Fibroblast of lung (primary cell): Measurements from ENCODE around the gene ATRN. TPM values are rescaled to one million over a fixed set of nuclear protein-coding genes. Genes with fewer than 3 reads are reported as not detected.
A peak's percentile ranks its signal among the peaks of the same experiment; 100 is the strongest.

Source experiments
- DNase-seq, 2 donors: peaks; one replicate each; pipeline versions ENCODE4 v3.0.0 to v3.0.0-alpha.2; 2010; ENCODE audit warnings: low read depth in 2 of 2
- H2AFZ ChIP-seq: 2 replicates; pipeline ENCODE4 v1.5.1; 2012; ENCODE audit warnings: low read length, control low read depth, inconsistent platforms
- H3K27ac ChIP-seq: 2 replicates; pipeline ENCODE4 v1.5.1; 2011; ENCODE audit warnings: low read length, control low read depth; ENCODE audit not compliant: insufficient read depth
- H3K27me3 ChIP-seq: 2 replicates; pipeline ENCODE4 v1.5.1; 2011; ENCODE audit warnings: mild to moderate bottlenecking, low read length; ENCODE audit not compliant: control insufficient read depth, insufficient read depth
- H3K36me3 ChIP-seq: 2 replicates; pipeline ENCODE4 v1.5.1; 2011; ENCODE audit warnings: low read length; ENCODE audit not compliant: control insufficient read depth, insufficient read depth
- H3K4me1 ChIP-seq: 2 replicates; pipeline ENCODE4 v1.5.1; 2011; ENCODE audit warnings: low read length; ENCODE audit not compliant: control insufficient read depth, insufficient read depth; ENCODE audit errors: extremely low read depth
- H3K4me2 ChIP-seq: 2 replicates; pipeline ENCODE4 v1.5.1; 2011; ENCODE audit warnings: low read length, control low read depth; ENCODE audit not compliant: insufficient read depth; ENCODE audit errors: extremely low read depth
- H3K4me3 ChIP-seq, 4 experiments: fragments of 200-600 bp in 1 of 4; sonication (generic) in 1 of 4; replicated peaks in 1 of 4; 2 replicates each; pipeline ENCODE4 v1.5.1; 2011 to 2016; ENCODE audit warnings: low read length in 4 of 4, low read depth in 3 of 4, mild to moderate bottlenecking in 3 of 4, control low read depth in 2 of 4, inconsistent platforms in 1 of 4, mixed read lengths in 1 of 4; ENCODE audit not compliant: insufficient read depth in 1 of 4; ENCODE audit errors: control extremely low read depth in 1 of 4
- H3K79me2 ChIP-seq: 2 replicates; pipeline ENCODE4 v1.5.1; 2012; ENCODE audit warnings: mild to moderate bottlenecking, low read length, inconsistent platforms; ENCODE audit not compliant: control insufficient read depth, insufficient read depth
- H3K9ac ChIP-seq: 2 replicates; pipeline ENCODE4 v1.5.1; 2011; ENCODE audit warnings: mild to moderate bottlenecking, low read length, control low read depth; ENCODE audit not compliant: insufficient read depth
- H3K9me3 ChIP-seq: 2 replicates; pipeline ENCODE4 v1.5.1; 2012; ENCODE audit warnings: low read depth, low read length; ENCODE audit not compliant: control insufficient read depth, insufficient read depth
- H4K20me1 ChIP-seq: 2 replicates; pipeline ENCODE4 v1.5.1; 2011; ENCODE audit warnings: low read length; ENCODE audit not compliant: control insufficient read depth, insufficient read depth; ENCODE audit errors: extremely low read depth
- CTCF ChIP-seq, 2 donors: IDR thresholded peaks in 1 of 2; conservative IDR thresholded peaks in 1 of 2; 1 replicate in 1 of 2; 2 replicates in 1 of 2; pipeline ENCODE4 v1.5.1; 2011 to 2012; ENCODE audit warnings: low read length in 2 of 2, control low read depth in 1 of 2, inconsistent platforms in 1 of 2, low read depth in 1 of 2, mild to moderate bottlenecking in 1 of 2
- EZH2 ChIP-seq: IDR thresholded peaks from 2 replicates; pipeline ENCODE4 v1.5.1; 2012; ENCODE audit warnings: low read length, control low read depth, mild to moderate bottlenecking; ENCODE audit errors: missing control alignments
- polyA plus RNA-seq, 2 donors: library from polyadenylated mRNA; depleted of rRNA in 1 of 2; stranded (reverse) in 1 of 2; unstranded in 1 of 2; fragments of >200 nt; gene quantifications; 2 replicates each; pipeline ENCODE4 v1.2.1, GENCODE V29; 2011 to 2012; ENCODE audit warnings: missing spikeins in 1 of 2
- total RNA-seq: library from RNA; depleted of rRNA; stranded (reverse); fragments of >200 nt; gene quantifications from 2 replicates; pipeline ENCODE4 v1.2.1, GENCODE V29; 2014

ATRN gene
- total and polyA plus RNA-seq, 2 donors (not counting 1 experiment from before 2014, with no cell fraction given): 30.6 to 48.8 TPM

- H3K4me1 ChIP-seq: no peaks in the 10 kb centered on the region
- H3K9ac ChIP-seq: no peak overlapping the region
- H3K27ac ChIP-seq: no peak overlapping the region
- H4K20me1 ChIP-seq: no peaks in the 10 kb centered on the region
- H3K9me3 ChIP-seq: no peaks in the 10 kb centered on the region
- DNase-seq: no peak
- H3K4me3 ChIP-seq: no peak overlapping the region
- H2AFZ ChIP-seq: no peak overlapping the region
- no peaks in the 10 kb centered on the region for H3K79me2 ChIP-seq
- TF ChIP-seq EZH2: no peak
- no peak for TF ChIP-seq CTCF (conservative IDR thresholded peaks at IDR 0.05 in 1 of 2, IDR thresholded peaks at IDR 0.05 in 1 of 2; ENCODE audit: low read depth in 1 of 2, low read length in 2 of 2)
- H3K36me3 ChIP-seq: no peaks in the 10 kb centered on the region
- H3K27me3 ChIP-seq: no peaks in the 10 kb centered on the region
- no peak overlapping the region for H3K4me2 ChIP-seq
These were observed 71.3 kb downstream of the ATRN start for GRCh38 chr20:3541887-3542721.

- no peaks in the 10 kb centered on the region for H3K9me3 ChIP-seq
- H4K20me1 ChIP-seq: no peaks in the 10 kb centered on the region
- H3K79me2 ChIP-seq: no peaks in the 10 kb centered on the region
- H2AFZ ChIP-seq: no peak overlapping the region
- H3K27me3 ChIP-seq: no peaks in the 10 kb centered on the region
- no peak overlapping the region for H3K27ac ChIP-seq
- H3K4me3 ChIP-seq: no peak overlapping the region
- no peak overlapping the region for H3K9ac ChIP-seq
- H3K4me2 ChIP-seq: no peak overlapping the region
- H3K4me1 ChIP-seq: no peaks in the 10 kb centered on the region
- DNase-seq: peak in 1 of 2 donors; percentile 98
- TF ChIP-seq CTCF (conservative IDR thresholded peaks at IDR 0.05 in 1 of 2, IDR thresholded peaks at IDR 0.05 in 1 of 2; ENCODE audit: low read depth in 1 of 2, low read length in 2 of 2) (no peak), EZH2 (no peak)
- H3K36me3 ChIP-seq: no peaks in the 10 kb centered on the region
These were observed 73.2 kb downstream of the ATRN start for GRCh38 chr20:3543901-3544507.

- DNase-seq: peak in 1 of 2 donors; percentile 4
- TF ChIP-seq EZH2 (no peak), CTCF (conservative IDR thresholded peaks at IDR 0.05 in 1 of 2, IDR thresholded peaks at IDR 0.05 in 1 of 2; ENCODE audit: low read depth in 1 of 2, low read length in 2 of 2) (no peak)
- no peak overlapping the region for H3K27ac ChIP-seq
- H3K79me2 ChIP-seq: no peaks in the 10 kb centered on the region
- H3K4me2 ChIP-seq: no peak overlapping the region
- no peaks in the 10 kb centered on the region for H3K4me1 ChIP-seq
- no peak overlapping the region for H3K4me3 ChIP-seq
- no peaks in the 10 kb centered on the region for H3K36me3 ChIP-seq
- H3K9me3 ChIP-seq: no peaks in the 10 kb centered on the region
- no peak overlapping the region for H2AFZ ChIP-seq
- H3K9ac ChIP-seq: no peak overlapping the region
- no peaks in the 10 kb centered on the region for H3K27me3 ChIP-seq
- H4K20me1 ChIP-seq: no peaks in the 10 kb centered on the region
These were observed 74.6 kb downstream of the ATRN start for GRCh38 chr20:3545401-3545925.
